Fibroblast of villous mesenchyme (primary cell): ENCODE data around the gene SUPT3H. TPM values are rescaled to one million over a fixed set of nuclear protein-coding genes. Genes with fewer than 3 reads are reported as not detected.

ENCODE experiments used
- DNase-seq: peaks from one replicate; pipeline ENCODE4 v3.0.0-alpha.2; 2010; ENCODE audit warnings: low read depth
- H3K4me3 ChIP-seq: 2 replicates; pipeline ENCODE4 v1.5.1; 2011; ENCODE audit warnings: low read depth, mild to moderate bottlenecking, low read length
- CTCF ChIP-seq: IDR thresholded peaks from 2 replicates; pipeline ENCODE4 v1.5.1; 2012; ENCODE audit warnings: low read depth, mild to moderate bottlenecking, low read length; ENCODE audit not compliant: insufficient read depth
- total RNA-seq: library from RNA; depleted of rRNA; stranded (reverse); fragments of >200 nt; gene quantifications from 2 replicates; pipeline ENCODE4 v1.2.3, GENCODE V29; 2012

SUPT3H gene
- total RNA-seq, 1 donor: 7.8 TPM

GRCh38 chr6:45175272-45175671 lies 202.5 kb downstream of the SUPT3H start:
- no peak for DNase-seq
- no peak for TF ChIP-seq CTCF
- H3K4me3 ChIP-seq: no peak overlapping the region

- DNase-seq: no peak
- no peak overlapping the region for H3K4me3 ChIP-seq
- TF ChIP-seq CTCF: no peak
Measured at GRCh38 chr6:45174045-45174444, 203.7 kb downstream of the SUPT3H start.

- no peak for TF ChIP-seq CTCF
- no peak for DNase-seq
- H3K4me3 ChIP-seq: no peak overlapping the region
Measured at GRCh38 chr6:45171380-45171779, 206.4 kb downstream of the SUPT3H start.

GRCh38 chr6:45170309-45170708 lies 207.4 kb downstream of the SUPT3H start:
- DNase-seq: no peak
- no peak for TF ChIP-seq CTCF
- H3K4me3 ChIP-seq: no peak overlapping the region

DNA sequence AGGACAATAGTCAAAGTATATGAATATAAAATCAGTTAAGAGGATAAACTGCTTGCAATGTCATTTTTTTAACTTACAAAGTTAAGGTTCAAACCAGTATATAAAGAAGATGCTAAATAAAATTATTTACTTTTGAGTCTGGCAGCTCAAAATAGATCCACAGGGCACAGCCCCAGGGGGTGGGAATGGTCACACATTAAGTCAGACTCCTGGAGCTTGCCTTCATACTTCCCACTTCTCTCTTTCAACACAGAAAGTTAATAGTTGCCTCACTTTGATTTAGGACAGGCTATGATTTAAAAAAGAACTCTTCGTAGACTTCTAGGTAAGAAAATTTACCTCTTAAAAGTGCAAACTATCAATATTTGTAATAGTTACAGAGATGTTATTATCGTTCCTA lies 207.9 kb downstream of the SUPT3H start:
- no peak overlapping the region for H3K4me3 ChIP-seq
- no peak for DNase-seq
- TF ChIP-seq CTCF: no peak

- no peak overlapping the region for H3K4me3 ChIP-seq
- no peak for TF ChIP-seq CTCF
- DNase-seq: no peak
Measured at GRCh38 chr6:45163952-45164766, 213.6 kb downstream of the SUPT3H start.

DNA sequence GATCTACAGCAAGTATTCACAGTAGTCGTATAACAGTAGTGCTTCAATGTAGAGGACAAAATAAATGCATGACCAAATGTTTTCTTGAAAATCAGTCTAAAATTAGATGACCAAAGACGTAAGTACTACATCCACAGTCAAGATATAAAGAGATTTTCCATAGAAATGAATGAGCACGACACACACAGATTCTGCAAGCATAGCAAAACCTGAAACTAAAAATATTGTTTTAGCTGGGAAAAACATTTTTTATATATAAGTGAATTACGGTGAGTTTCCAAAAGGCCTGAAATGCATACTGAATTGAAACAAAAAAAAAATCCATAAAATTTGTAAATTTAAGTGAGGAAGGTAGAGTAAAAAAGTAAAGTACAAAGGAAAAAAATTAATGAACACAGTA lies 217.4 kb downstream of the SUPT3H start:
- no peak overlapping the region for H3K4me3 ChIP-seq
- DNase-seq: no peak
- no peak for TF ChIP-seq CTCF
